Neural cell (in vitro differentiated cells): ENCODE results near the gene ZDHHC7. TPM values are rescaled to one million over a fixed set of nuclear protein-coding genes. Genes with fewer than 3 reads are reported as not detected.

Source experiments
- H2AFZ ChIP-seq: fragments of 200-600, 300-800 bp; sonication (generic), shearing (Covaris generic); 2 replicates; pipeline ENCODE4 v1.6.0; 2014; ENCODE audit warnings: low read depth, mild to moderate bottlenecking, antibody characterized with exemption, low read length, moderate library complexity
- H3F3A ChIP-seq: fragments of 200-600 bp; shearing (Covaris generic); 2 replicates; pipeline ENCODE4 v1.6.1; 2016; ENCODE audit warnings: mild to moderate bottlenecking, moderate library complexity, mixed read lengths, antibody characterized with exemption, low read length; ENCODE audit not compliant: insufficient read depth, poor library complexity, severe bottlenecking
- H3K27ac ChIP-seq: fragments of 200-600, 300-800 bp; sonication (generic), shearing (Covaris generic); 2 replicates; pipeline ENCODE4 v1.5.1; 2014; ENCODE audit warnings: mild to moderate bottlenecking, low read length, moderate library complexity
- H3K27me3 ChIP-seq: fragments of 300-800, 200-600 bp; sonication (generic), shearing (Covaris generic); 2 replicates; pipeline ENCODE4 v1.6.0; 2014; ENCODE audit warnings: mild to moderate bottlenecking, low read depth, low read length, moderate library complexity; ENCODE audit not compliant: insufficient read depth
- H3K36me3 ChIP-seq: fragments of 300-800, 200-600 bp; sonication (generic), shearing (Covaris generic); 2 replicates; pipeline ENCODE4 v1.5.1; 2014; ENCODE audit warnings: mild to moderate bottlenecking, antibody characterized with exemption, low read length, moderate library complexity; ENCODE audit not compliant: insufficient read depth
- H3K4me2 ChIP-seq: fragments of 300-800, 200-600 bp; sonication (generic), shearing (Covaris generic); 2 replicates; pipeline ENCODE4 v1.6.0; 2014; ENCODE audit warnings: mild to moderate bottlenecking, low read length
- H3K4me3 ChIP-seq: fragments of 300-800, 200-600 bp; sonication (generic), shearing (Covaris generic); 2 replicates; pipeline ENCODE4 v1.5.1; 2014; ENCODE audit warnings: mild to moderate bottlenecking, low read length, moderate library complexity
- H3K79me2 ChIP-seq: fragments of 200-600 bp; shearing (Covaris generic); replicated peaks from 2 replicates; pipeline ENCODE4 v1.6.0; 2014; ENCODE audit warnings: mild to moderate bottlenecking, low read length, moderate library complexity; ENCODE audit not compliant: insufficient read depth
- H3K9ac ChIP-seq: fragments of 300-800, 200-600 bp; sonication (generic), shearing (Covaris generic); 2 replicates; pipeline ENCODE4 v1.6.1; 2016; ENCODE audit warnings: mild to moderate bottlenecking, low read length, mixed read lengths
- H3K9me2 ChIP-seq: fragments of 200-600 bp; shearing (Covaris generic); 2 replicates; pipeline ENCODE4 v1.6.1; 2016; ENCODE audit warnings: mild to moderate bottlenecking, low read length, mixed read lengths; ENCODE audit not compliant: insufficient read depth
- H3K9me3 ChIP-seq: fragments of 200-600, 300-800 bp; sonication (generic), shearing (Covaris generic); 2 replicates; pipeline ENCODE4 v1.6.1; 2016; ENCODE audit warnings: mild to moderate bottlenecking, mixed run types, low read length, moderate library complexity, mixed read lengths
- H4K20me1 ChIP-seq: fragments of 200-600 bp; shearing (Covaris generic); 2 replicates; pipeline ENCODE4 v1.6.1; 2016; ENCODE audit warnings: mild to moderate bottlenecking, mixed run types; ENCODE audit not compliant: insufficient read depth
- EP300 ChIP-seq: fragments of 450-650 bp; conservative IDR thresholded peaks from 2 replicates; pipeline ENCODE4 v1.6.1; 2014; ENCODE audit warnings: antibody characterized with exemption, mild to moderate bottlenecking, moderate library complexity; ENCODE audit not compliant: poor library complexity, severe bottlenecking
- EZH2 ChIP-seq: fragments of 200-600, 300-800 bp; shearing (Covaris generic), sonication (generic); IDR thresholded peaks from 2 replicates; pipeline ENCODE4 v1.6.1; 2014; ENCODE audit warnings: antibody characterized with exemption, low read length, borderline replicate concordance, mild to moderate bottlenecking; ENCODE audit not compliant: insufficient read depth, poor library complexity, severe bottlenecking
- MXI1 ChIP-seq: fragments of 450-650 bp; conservative IDR thresholded peaks from 2 replicates; pipeline ENCODE4 v1.6.1; 2014; ENCODE audit warnings: antibody characterized with exemption, mild to moderate bottlenecking; ENCODE audit not compliant: poor library complexity, severe bottlenecking
- POLR2AphosphoS5 ChIP-seq: IDR thresholded peaks from 2 replicates; pipeline ENCODE4 v1.6.1; 2012
- RAD21 ChIP-seq: fragments of 450-650 bp; conservative IDR thresholded peaks from 2 replicates; pipeline ENCODE4 v1.6.1; 2014; ENCODE audit warnings: antibody characterized with exemption, mild to moderate bottlenecking, moderate library complexity
- REST ChIP-seq: IDR thresholded peaks from 2 replicates; pipeline ENCODE4 v1.6.1; 2012; ENCODE audit warnings: borderline replicate concordance
- SMC3 ChIP-seq: fragments of 450-650 bp; conservative IDR thresholded peaks from 2 replicates; pipeline ENCODE4 v1.6.1; 2014; ENCODE audit warnings: antibody characterized with exemption, mild to moderate bottlenecking, moderate library complexity; ENCODE audit not compliant: poor library complexity
- TAF1 ChIP-seq: IDR thresholded peaks from 2 replicates; pipeline ENCODE4 v1.6.1; 2012; ENCODE audit warnings: low read depth
- polyA plus RNA-seq: library from polyadenylated mRNA; depleted of rRNA; stranded (reverse); fragments of >200 nt; gene quantifications from 2 replicates; pipeline ENCODE4 v1.2.3, GENCODE V29; 2014
- TF ChIP-seq, protein P1 (sequence below): fragments of 450-650 bp; IDR thresholded peaks from 2 replicates; pipeline ENCODE4 v1.5.1; 2014; ENCODE audit warnings: antibody characterized with exemption, mild to moderate bottlenecking, moderate library complexity; ENCODE audit not compliant: poor library complexity, severe bottlenecking

The ZDHHC7 gene
- polyA plus RNA-seq, 1 donor from 2014 or later: 33.8 TPM

GRCh38 chr16:85005285-85006069 is 5.9 kb downstream of the ZDHHC7 start:
- H3K9me2 ChIP-seq: no peaks in the 10 kb centered on the region
- no peak overlapping the region for H3K4me3 ChIP-seq
- no peaks in the 10 kb centered on the region for H3K27me3 ChIP-seq
- H3K79me2 ChIP-seq: peaks cover 44% of the 10 kb centered on the region
- H3F3A ChIP-seq: no peaks in the 10 kb centered on the region
- H4K20me1 ChIP-seq: no peaks in the 10 kb centered on the region
- no peaks in the 10 kb centered on the region for H3K36me3 ChIP-seq
- H3K4me2 ChIP-seq: no peak overlapping the region
- H2AFZ ChIP-seq: no peak overlapping the region
- H3K27ac ChIP-seq: no peak overlapping the region
- H3K9ac ChIP-seq: no peak overlapping the region
- no peaks in the 10 kb centered on the region for H3K9me3 ChIP-seq
- no peak for TF ChIP-seq POLR2AphosphoS5
- no peak for TF ChIP-seq RAD21
- no peak for TF ChIP-seq SMC3
- TF ChIP-seq, protein P1, sequence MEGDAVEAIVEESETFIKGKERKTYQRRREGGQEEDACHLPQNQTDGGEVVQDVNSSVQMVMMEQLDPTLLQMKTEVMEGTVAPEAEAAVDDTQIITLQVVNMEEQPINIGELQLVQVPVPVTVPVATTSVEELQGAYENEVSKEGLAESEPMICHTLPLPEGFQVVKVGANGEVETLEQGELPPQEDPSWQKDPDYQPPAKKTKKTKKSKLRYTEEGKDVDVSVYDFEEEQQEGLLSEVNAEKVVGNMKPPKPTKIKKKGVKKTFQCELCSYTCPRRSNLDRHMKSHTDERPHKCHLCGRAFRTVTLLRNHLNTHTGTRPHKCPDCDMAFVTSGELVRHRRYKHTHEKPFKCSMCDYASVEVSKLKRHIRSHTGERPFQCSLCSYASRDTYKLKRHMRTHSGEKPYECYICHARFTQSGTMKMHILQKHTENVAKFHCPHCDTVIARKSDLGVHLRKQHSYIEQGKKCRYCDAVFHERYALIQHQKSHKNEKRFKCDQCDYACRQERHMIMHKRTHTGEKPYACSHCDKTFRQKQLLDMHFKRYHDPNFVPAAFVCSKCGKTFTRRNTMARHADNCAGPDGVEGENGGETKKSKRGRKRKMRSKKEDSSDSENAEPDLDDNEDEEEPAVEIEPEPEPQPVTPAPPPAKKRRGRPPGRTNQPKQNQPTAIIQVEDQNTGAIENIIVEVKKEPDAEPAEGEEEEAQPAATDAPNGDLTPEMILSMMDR: no peak
- TF ChIP-seq REST: no peak
- TF ChIP-seq EZH2: no peak
- no peak for TF ChIP-seq TAF1
- TF ChIP-seq EP300: no peak
- TF ChIP-seq MXI1: no peak

DNA sequence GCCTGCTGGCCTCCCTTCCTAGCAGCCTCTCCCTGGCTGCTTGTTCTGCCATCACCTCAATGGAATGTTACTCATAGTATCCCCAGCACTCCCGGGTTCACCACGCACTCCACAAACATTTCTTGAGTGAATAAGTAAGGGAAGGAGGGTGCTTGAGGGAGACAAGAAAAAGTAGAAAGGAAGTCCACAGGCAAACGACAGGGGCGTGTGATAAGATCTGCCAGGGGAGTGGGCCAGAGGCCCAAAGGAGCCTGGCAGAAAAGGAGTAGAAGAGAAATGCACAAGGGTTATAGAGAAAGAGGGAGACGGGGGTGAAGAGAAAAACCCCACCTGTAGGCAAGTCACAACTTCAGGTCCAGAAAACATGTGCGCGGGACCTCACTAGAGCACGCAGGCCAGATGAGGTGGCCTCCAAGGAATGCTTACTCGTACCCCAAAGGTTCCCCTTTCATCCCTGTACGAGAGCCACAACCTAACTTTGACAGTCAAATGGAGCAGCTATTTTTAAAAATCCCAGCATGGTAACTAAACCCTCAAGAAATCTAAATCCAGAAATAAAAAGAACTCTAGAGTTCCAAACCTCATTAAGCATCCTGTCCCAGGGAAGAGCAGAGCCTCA is 6.6 kb downstream of the ZDHHC7 start:
- H3F3A ChIP-seq: no peaks in the 10 kb centered on the region
- H3K9me2 ChIP-seq: no peaks in the 10 kb centered on the region
- no peaks in the 10 kb centered on the region for H3K27me3 ChIP-seq
- H3K9ac ChIP-seq: no peak overlapping the region
- H3K4me2 ChIP-seq: no peak overlapping the region
- no peaks in the 10 kb centered on the region for H3K9me3 ChIP-seq
- H3K27ac ChIP-seq: no peak overlapping the region
- no peak overlapping the region for H2AFZ ChIP-seq
- H4K20me1 ChIP-seq: no peaks in the 10 kb centered on the region
- no peaks in the 10 kb centered on the region for H3K36me3 ChIP-seq
- no peak for TF ChIP-seq SMC3
- peaks cover 37% of the 10 kb centered on the region for H3K79me2 ChIP-seq
- no peak overlapping the region for H3K4me3 ChIP-seq
